Bronchial epithelial cell (primary cell): ENCODE data around the gene MPHOSPH6. TPM values are rescaled to one million over a fixed set of nuclear protein-coding genes. Genes with fewer than 3 reads are reported as not detected.
"Not testable (repeated sequence)": the region's sequence is repeated elsewhere in the genome, so short reads cannot be mapped to it uniquely, and the experiment has no call there.

Experiments used
- DNase-seq: peaks from one replicate; pipeline ENCODE4 v3.0.0-alpha.2; 2010; ENCODE audit warnings: low read depth
- FAIRE-seq: peaks from 2 replicates; lab custom pipeline; 2011; peaks lifted over from hg19 to GRCh38; lab: Jason Lieb, UNC
- H3K27me3 ChIP-seq: 2 replicates; pipeline ENCODE4 v1.5.1; 2011; ENCODE audit warnings: low read length; ENCODE audit not compliant: control insufficient read depth, insufficient read depth
- H3K36me3 ChIP-seq: 2 replicates; pipeline ENCODE4 v1.5.1; 2011; ENCODE audit warnings: low read length; ENCODE audit not compliant: control insufficient read depth, insufficient read depth
- H3K4me3 ChIP-seq: 2 replicates; pipeline ENCODE4 v1.5.1; 2011; ENCODE audit warnings: mild to moderate bottlenecking, low read depth, low read length, control low read depth
- total RNA-seq: library from RNA; depleted of rRNA; stranded (reverse); fragments of >200 nt; gene quantifications from 2 replicates; pipeline ENCODE4 v1.2.1, GENCODE V29; 2014
- TF ChIP-seq, protein P1 (sequence below): IDR thresholded peaks from 2 replicates; pipeline ENCODE4 v1.5.1; 2011; ENCODE audit warnings: mild to moderate bottlenecking, moderate library complexity, low read length, control low read depth, inconsistent platforms; ENCODE audit not compliant: insufficient read depth, severe bottlenecking

MPHOSPH6 gene
- total RNA-seq = 71.8 and 91.9 TPM in 2 replicates

DNA sequence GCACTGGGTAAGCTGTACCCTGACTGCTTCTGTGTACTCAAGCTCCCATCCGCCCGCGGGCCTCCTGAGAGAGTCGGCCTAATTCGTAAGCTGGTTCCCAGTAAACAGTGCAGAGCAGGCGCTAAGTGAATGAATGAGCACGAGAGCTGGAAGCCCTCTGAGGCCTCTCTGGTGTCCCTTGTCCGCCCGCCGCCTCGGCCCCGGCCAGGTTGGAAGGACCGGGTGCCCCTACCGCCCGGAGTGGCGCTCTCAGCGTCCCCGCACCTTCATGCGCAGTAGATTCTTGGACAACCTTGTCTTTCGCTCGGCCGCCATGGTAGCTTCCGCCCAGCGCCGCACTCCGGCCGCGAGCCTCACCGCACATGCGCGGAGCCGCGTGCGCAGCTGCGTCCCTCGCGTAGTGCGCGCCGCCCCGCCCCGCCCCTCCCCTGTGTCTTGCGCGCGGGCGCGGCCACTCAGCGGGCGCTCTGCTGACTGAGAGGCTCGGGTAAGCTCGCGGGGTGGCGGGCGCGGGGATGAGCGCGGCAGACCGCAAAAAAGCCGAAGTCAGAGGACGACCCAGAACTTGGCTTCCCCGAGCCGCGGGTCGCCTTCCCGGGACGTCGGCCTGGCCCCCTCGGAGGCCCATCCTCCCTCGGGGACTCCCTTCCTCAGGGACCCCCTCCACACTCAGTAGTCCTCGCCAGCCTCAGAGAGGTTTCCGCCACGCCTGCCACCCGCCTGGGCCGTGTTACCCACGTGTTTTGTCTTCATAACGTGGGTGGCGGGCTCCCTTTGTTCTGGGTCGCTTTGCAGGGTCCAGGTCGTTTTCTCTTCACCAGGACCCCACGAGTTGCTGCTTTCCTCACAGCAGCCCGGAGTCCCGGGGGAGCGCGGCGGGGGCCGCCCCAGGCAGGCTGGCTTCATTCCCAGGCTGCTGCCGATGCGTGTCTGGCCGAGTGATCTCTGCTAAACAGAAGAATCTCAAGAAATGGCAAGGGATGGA is at the start of gene MPHOSPH6:
MPHOSPH6 (minus strand) TSS at position 364 of the 985 bp plus-strand sequence; CDS start at position 315, 49 bp downstream.
- peak within 1 kb of the TSS; percentile 81 for H3K4me3 ChIP-seq
- FAIRE-seq (no peak), DNase-seq (peak; percentile 72)
- H3K27me3 ChIP-seq = no peaks in the 10 kb centered on the region
- TF ChIP-seq, protein P1, sequence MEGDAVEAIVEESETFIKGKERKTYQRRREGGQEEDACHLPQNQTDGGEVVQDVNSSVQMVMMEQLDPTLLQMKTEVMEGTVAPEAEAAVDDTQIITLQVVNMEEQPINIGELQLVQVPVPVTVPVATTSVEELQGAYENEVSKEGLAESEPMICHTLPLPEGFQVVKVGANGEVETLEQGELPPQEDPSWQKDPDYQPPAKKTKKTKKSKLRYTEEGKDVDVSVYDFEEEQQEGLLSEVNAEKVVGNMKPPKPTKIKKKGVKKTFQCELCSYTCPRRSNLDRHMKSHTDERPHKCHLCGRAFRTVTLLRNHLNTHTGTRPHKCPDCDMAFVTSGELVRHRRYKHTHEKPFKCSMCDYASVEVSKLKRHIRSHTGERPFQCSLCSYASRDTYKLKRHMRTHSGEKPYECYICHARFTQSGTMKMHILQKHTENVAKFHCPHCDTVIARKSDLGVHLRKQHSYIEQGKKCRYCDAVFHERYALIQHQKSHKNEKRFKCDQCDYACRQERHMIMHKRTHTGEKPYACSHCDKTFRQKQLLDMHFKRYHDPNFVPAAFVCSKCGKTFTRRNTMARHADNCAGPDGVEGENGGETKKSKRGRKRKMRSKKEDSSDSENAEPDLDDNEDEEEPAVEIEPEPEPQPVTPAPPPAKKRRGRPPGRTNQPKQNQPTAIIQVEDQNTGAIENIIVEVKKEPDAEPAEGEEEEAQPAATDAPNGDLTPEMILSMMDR = peak; percentile 19
- H3K36me3 ChIP-seq = peaks cover 12% of the 10 kb centered on the region

- H3K36me3 ChIP-seq = no peaks in the 10 kb centered on the region
- no peaks in the 10 kb centered on the region for H3K27me3 ChIP-seq
- TF ChIP-seq, protein P1 = no peak
- FAIRE-seq = no peak
- H3K4me3 ChIP-seq = no peak overlapping the region
- DNase-seq = no peak
Measured at GRCh38 chr16:82219298-82219697, 49.3 kb upstream of the MPHOSPH6 start.

- DNase-seq, H3K4me3 ChIP-seq, H3K36me3 ChIP-seq, H3K27me3 ChIP-seq, FAIRE-seq: not testable (repeated sequence)
Measured at GRCh38 chr16:82209314-82209713, 39.3 kb upstream of the MPHOSPH6 start.

- no peak overlapping the region for H3K4me3 ChIP-seq
- FAIRE-seq (no peak), DNase-seq (no peak)
- TF ChIP-seq, protein P1 = no peak
- no peaks in the 10 kb centered on the region for H3K27me3 ChIP-seq
- H3K36me3 ChIP-seq = no peaks in the 10 kb centered on the region
Measured at GRCh38 chr16:82203198-82203597, 33.2 kb upstream of the MPHOSPH6 start.

- no peak for FAIRE-seq
- TF ChIP-seq, protein P1 = no peak
- no peak for DNase-seq
- Histone ChIP-seq H3K4me3 (no peak overlapping the region), H3K27me3 (no peaks in the 10 kb centered on the region), H3K36me3 (no peaks in the 10 kb centered on the region)
Measured at GRCh38 chr16:82201926-82202325, 31.9 kb upstream of the MPHOSPH6 start.

DNA sequence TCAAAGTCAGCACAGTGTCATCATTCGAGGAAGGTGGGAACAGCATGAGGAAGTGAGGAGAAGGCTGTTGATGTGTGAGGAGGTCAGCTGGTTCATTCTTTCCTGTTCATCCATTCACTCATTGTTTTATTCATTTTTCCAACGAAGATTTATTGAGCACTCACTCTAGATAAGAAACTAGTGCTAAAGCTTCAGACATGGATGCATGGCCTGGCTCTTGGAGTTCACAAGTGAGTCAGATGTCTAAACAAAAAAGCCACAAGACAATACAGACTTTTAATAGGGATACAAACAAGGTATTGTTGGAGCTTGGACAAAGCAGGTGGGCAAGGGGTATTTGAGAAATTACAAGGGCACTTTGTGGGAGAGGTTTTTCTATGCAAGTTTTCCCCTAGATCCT is 31.3 kb upstream of the MPHOSPH6 start:
- H3K36me3 ChIP-seq = no peaks in the 10 kb centered on the region
- FAIRE-seq = no peak
- TF ChIP-seq, protein P1 = no peak

More for the DNA sequence above, 31.3 kb upstream of the MPHOSPH6 start:
- Histone ChIP-seq H3K4me3 (no peak overlapping the region), H3K27me3 (no peaks in the 10 kb centered on the region)
- DNase-seq = no peak
